ENCODE data around the gene KDM1A. TPM values are rescaled to one million over a fixed set of nuclear protein-coding genes. Genes with fewer than 3 reads are reported as not detected.

KDM1A gene
- total and polyA plus RNA-seq, 9 of the 15 experiments (the other 6 are each of a cell fraction or from before 2014, with no cell fraction given), result 59.2 to 181 (median 168) TPM

DNA sequence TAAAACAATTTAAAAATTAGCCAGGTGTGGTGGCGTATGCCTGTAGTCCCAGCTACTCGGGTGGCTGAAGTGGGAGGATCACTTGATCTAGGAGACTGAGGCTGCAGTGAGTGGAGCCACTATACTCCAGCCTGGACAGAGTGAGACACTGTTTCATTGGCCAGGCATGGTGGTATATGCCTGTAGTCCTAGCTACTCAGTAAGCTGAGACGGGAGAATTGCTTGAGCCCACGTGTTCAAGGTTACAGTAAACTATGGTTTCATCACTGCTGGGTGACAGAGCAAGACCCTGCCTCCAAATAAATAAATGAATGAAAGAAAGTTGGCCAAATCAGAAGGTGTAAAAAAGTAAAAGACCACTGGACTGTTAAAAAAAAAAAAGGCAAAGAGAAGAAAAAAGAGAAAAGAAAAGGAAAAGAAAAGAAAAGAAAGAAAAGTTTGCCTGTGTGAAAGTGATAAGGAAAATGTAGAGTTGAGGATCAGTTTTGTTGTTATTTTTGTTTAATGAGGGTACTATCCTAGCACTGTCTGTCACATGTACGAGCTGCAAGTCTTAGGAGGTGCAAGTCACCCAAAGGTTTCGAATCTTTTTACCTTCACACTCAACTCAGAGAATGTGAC, 97.1 kb downstream of the KDM1A start (continued):
- TF ChIP-seq, protein P1, sequence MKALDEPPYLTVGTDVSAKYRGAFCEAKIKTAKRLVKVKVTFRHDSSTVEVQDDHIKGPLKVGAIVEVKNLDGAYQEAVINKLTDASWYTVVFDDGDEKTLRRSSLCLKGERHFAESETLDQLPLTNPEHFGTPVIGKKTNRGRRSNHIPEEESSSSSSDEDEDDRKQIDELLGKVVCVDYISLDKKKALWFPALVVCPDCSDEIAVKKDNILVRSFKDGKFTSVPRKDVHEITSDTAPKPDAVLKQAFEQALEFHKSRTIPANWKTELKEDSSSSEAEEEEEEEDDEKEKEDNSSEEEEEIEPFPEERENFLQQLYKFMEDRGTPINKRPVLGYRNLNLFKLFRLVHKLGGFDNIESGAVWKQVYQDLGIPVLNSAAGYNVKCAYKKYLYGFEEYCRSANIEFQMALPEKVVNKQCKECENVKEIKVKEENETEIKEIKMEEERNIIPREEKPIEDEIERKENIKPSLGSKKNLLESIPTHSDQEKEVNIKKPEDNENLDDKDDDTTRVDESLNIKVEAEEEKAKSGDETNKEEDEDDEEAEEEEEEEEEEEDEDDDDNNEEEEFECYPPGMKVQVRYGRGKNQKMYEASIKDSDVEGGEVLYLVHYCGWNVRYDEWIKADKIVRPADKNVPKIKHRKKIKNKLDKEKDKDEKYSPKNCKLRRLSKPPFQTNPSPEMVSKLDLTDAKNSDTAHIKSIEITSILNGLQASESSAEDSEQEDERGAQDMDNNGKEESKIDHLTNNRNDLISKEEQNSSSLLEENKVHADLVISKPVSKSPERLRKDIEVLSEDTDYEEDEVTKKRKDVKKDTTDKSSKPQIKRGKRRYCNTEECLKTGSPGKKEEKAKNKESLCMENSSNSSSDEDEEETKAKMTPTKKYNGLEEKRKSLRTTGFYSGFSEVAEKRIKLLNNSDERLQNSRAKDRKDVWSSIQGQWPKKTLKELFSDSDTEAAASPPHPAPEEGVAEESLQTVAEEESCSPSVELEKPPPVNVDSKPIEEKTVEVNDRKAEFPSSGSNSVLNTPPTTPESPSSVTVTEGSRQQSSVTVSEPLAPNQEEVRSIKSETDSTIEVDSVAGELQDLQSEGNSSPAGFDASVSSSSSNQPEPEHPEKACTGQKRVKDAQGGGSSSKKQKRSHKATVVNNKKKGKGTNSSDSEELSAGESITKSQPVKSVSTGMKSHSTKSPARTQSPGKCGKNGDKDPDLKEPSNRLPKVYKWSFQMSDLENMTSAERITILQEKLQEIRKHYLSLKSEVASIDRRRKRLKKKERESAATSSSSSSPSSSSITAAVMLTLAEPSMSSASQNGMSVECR (CRISPR knock-in tag; IDR thresholded peaks at IDR 0.05), result no peak
- TF ChIP-seq RAD51 (IDR thresholded peaks at IDR 0.05; ENCODE audit: borderline replicate concordance, low read depth) (peak; percentile 33; the same call in 1 of the 2 replicates), NR2C1 (IDR thresholded peaks at IDR 0.05) (no peak), NR2C1 (tag; IDR thresholded peaks at IDR 0.05) (no peak), ATF7 (IDR thresholded peaks at IDR 0.05) (no peak), ZNF778 (CRISPR knock-in tag; IDR thresholded peaks at IDR 0.05) (no peak), GATA2 (CRISPR knock-in tag; IDR thresholded peaks at IDR 0.05) (no peak), FUS (optimal IDR thresholded peaks at IDR 0.05; ENCODE audit: low read depth, low read length) (no peak), RBBP5 (IDR thresholded peaks at IDR 0.05; ENCODE audit: borderline replicate concordance, insufficient read depth, low read length, poor library complexity, severe bottlenecking) (no peak), TEAD1 (CRISPR knock-in tag; IDR thresholded peaks at IDR 0.05) (no peak), HSF4 (CRISPR knock-in tag; IDR thresholded peaks at IDR 0.05; ENCODE audit: borderline replicate concordance) (no peak), IRF9 (tag; IDR thresholded peaks at IDR 0.05) (0 out of 2 replicates have a peak, but pooled peaks have one; percentile 44)
- TF ChIP-seq, protein P2, sequence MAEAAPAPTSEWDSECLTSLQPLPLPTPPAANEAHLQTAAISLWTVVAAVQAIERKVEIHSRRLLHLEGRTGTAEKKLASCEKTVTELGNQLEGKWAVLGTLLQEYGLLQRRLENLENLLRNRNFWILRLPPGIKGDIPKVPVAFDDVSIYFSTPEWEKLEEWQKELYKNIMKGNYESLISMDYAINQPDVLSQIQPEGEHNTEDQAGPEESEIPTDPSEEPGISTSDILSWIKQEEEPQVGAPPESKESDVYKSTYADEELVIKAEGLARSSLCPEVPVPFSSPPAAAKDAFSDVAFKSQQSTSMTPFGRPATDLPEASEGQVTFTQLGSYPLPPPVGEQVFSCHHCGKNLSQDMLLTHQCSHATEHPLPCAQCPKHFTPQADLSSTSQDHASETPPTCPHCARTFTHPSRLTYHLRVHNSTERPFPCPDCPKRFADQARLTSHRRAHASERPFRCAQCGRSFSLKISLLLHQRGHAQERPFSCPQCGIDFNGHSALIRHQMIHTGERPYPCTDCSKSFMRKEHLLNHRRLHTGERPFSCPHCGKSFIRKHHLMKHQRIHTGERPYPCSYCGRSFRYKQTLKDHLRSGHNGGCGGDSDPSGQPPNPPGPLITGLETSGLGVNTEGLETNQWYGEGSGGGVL (CRISPR knock-in tag; IDR thresholded peaks at IDR 0.05), result no peak
- TF ChIP-seq, protein P3, sequence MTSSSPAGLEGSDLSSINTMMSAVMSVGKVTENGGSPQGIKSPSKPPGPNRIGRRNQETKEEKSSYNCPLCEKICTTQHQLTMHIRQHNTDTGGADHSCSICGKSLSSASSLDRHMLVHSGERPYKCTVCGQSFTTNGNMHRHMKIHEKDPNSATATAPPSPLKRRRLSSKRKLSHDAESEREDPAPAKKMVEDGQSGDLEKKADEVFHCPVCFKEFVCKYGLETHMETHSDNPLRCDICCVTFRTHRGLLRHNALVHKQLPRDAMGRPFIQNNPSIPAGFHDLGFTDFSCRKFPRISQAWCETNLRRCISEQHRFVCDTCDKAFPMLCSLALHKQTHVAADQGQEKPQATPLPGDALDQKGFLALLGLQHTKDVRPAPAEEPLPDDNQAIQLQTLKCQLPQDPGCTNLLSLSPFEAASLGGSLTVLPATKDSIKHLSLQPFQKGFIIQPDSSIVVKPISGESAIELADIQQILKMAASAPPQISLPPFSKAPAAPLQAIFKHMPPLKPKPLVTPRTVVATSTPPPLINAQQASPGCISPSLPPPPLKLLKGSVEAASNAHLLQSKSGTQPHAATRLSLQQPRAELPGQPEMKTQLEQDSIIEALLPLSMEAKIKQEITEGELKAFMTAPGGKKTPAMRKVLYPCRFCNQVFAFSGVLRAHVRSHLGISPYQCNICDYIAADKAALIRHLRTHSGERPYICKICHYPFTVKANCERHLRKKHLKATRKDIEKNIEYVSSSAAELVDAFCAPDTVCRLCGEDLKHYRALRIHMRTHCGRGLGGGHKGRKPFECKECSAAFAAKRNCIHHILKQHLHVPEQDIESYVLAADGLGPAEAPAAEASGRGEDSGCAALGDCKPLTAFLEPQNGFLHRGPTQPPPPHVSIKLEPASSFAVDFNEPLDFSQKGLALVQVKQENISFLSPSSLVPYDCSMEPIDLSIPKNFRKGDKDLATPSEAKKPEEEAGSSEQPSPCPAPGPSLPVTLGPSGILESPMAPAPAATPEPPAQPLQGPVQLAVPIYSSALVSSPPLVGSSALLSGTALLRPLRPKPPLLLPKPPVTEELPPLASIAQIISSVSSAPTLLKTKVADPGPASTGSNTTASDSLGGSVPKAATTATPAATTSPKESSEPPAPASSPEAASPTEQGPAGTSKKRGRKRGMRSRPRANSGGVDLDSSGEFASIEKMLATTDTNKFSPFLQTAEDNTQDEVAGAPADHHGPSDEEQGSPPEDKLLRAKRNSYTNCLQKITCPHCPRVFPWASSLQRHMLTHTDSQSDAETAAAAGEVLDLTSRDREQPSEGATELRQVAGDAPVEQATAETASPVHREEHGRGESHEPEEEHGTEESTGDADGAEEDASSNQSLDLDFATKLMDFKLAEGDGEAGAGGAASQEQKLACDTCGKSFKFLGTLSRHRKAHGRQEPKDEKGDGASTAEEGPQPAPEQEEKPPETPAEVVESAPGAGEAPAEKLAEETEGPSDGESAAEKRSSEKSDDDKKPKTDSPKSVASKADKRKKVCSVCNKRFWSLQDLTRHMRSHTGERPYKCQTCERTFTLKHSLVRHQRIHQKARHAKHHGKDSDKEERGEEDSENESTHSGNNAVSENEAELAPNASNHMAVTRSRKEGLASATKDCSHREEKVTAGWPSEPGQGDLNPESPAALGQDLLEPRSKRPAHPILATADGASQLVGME (CRISPR knock-in tag; IDR thresholded peaks at IDR 0.05), result no peak

All from K562 (cell line).